HG02678 (cell line): Measurements from ENCODE around the gene NUP50.

Source experiments
- ATAC-seq: cut with Tn5 transposase; IDR thresholded peaks from one replicate; pipeline ENCODE4 v1.9.1; 2021; ENCODE audit warnings: mild to moderate bottlenecking, moderate library complexity; ENCODE audit not compliant: unreplicated experiment

Gene NUP50

DNA sequence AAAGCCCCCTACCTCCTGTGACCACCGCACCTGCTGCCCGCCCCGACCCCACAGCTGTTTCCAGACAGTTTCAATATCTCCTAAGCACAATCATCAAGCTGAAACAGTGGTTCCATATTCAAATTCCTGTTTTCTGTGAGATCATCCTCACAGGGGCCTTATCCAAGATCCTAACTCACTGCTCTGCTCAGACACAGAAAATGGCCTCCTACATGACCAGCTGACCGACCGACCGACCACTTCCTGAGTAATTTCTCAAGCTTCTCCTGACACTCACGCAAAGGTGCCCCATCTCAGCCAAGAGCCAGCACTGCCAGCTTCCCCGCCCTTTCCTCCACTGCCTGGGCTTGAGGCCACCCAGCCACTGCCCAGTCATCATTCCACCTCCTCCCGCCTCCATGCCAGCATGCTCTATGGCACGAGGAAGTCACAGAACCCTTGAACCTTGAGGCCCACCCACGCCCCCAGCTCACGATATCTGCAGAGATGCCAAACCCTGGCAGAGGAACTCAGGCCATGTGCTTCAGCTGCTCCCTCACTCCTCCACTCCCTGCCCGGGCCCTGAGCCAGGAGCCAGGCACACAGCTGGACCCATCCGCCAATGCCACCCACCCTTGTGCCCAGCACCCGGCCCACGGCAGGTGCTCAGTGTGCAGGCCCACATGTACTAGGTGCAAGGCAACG, 62.9 kb downstream of the NUP50 start:
- ATAC-seq = no peak

DNA sequence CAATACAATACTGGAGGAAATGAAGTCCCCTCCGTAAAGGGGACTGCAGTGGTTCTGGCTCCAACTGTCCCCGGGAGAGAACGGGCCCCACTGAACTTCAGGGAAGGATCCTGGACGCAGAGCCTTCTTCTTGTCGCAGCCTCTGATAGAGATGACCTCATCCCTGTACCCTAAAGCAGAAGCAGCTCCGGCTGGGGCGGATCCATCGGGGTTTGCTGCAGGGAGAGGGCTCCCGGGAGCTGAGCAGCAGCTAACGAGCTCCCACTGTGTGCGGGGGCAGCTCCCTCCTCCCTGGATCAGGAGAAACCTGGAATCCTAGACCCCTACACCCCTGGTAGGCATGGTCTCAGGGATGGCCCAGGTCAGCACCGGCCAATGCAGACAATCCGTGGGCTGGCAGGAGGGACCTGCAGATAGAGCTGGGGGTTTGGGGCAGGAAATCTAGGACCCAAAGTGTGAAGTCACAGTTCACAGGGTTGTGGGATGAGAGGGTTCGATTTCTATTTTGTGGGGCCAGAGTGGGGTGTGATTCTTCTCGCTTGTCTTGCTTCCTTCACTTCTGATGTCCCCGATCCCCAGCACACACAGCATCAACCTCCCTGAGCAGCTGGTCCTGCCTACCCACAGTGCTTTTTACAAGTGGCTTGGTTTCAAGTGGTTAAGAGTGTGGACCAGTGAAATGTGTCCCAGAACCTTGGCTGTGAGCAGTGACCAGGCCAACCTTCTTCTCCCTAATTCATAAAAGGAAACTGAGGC, 64.1 kb downstream of the NUP50 start:
- ATAC-seq = no peak

- no peak for ATAC-seq
These were observed 64.7 kb downstream of the NUP50 start for GRCh38 chr22:45228401-45228754.

- no peak for ATAC-seq
These were observed 65.5 kb downstream of the NUP50 start for GRCh38 chr22:45229181-45229580.

GRCh38 chr22:45230026-45230721, 66.4 kb downstream of the NUP50 start:
- ATAC-seq = no peak

- ATAC-seq = no peak
These were observed 67.6 kb downstream of the NUP50 start for GRCh38 chr22:45231293-45231692.

- ATAC-seq = no peak
These were observed 69.7 kb downstream of the NUP50 start for GRCh38 chr22:45233386-45233785.

GRCh38 chr22:45233827-45234226, 70.1 kb downstream of the NUP50 start:
- ATAC-seq = no peak

DNA sequence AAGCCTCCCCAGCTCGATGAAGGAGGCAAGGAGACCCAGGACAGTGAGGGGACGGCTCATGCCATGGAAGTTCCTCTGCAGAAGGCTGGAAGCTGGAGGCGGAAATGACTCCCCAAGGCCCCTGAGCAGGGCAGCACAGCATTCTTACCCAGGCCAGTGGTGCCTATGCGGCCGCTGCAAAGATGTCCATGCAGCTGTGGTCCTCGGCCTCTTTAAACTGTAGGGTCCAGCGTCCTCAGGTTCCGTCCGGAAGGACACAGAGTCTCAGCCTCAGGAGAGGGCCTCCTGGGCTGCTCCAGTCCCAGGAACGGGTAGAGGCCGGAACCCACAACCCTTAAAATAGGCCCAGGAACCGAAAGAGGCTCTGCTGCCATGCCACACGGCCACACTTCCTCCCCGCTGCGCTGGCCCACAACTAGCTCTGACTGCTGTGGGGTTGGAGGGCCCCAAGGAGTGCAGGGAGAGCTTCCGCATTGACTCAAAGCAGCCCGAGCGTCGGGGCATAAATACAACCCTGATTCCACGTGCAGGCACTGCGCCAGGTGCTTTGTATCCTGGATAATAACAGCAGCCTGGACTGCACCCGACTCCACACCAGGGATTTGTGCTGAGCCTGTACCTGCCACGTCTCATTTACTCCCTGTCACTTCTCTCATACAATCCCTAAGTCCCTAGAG, 71.5 kb downstream of the NUP50 start:
- peak; percentile 57 for ATAC-seq

GRCh38 chr22:45235851-45236342, 72.2 kb downstream of the NUP50 start:
- peak; percentile 10 for ATAC-seq

DNA sequence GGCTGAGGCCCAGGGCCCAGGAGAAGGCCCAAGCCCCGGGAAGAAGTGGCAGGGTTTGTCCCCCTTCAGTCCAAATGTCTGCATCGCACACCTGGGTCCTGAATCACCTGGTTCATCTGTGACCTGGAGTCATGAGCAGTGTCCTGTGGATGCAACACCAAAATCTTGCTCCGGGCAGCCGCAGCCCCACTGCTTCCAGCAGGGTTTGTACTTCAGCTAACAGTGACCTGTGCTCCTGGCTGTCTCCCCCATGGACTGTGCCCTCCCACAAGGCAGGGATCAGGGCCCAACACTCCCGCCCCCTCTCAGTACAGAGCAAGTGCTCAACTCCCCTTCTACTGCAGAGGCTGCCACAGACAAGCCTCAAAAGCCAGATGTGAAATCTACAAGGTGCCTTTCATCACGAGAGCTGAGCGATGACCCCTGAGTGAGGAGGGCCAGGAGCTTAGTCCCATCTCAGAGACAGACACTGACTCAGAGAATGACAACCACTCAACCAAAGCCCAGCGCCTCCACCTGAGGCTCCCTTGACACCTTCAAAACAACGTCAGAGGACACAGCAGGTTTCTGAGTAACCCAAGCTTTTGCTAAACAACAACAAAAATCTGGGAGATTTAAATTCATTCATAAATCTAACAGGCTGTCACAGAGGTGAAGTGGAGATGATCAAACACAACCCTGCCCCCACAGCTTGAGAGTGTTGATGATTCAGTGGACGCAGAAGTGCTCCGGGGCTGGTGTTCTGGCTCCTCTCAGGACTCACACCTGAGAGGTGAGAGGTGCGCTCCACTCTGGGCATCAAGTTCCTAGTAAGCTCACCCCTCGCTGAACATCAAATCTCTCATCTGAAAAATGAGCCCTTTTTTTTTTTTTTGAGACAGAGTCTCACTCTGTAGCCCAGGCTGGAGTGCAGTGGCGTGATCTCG, 73.6 kb downstream of the NUP50 start:
- ATAC-seq = no peak
